ENCODE measurements around the gene POTEM. TPM values are rescaled to one million over a fixed set of nuclear protein-coding genes. Genes with fewer than 3 reads are reported as not detected.
A peak's percentile ranks its signal among the peaks of the same experiment; 100 is the strongest.
"Not testable (repeated sequence)": the region's sequence is repeated elsewhere in the genome, so short reads cannot be mapped to it uniquely, and the experiment has no call there.

Gene POTEM
- not detected for total RNA-seq

GRCh38 chr14:18967134-18967533, at the start of gene POTEM:
Gene POTEM (plus strand): TSS chr14:18967434. CDS start chr14:18967486, 52 bp downstream.
- H3K27ac ChIP-seq (replicated peaks in 1 of 4); H3K27me3 ChIP-seq; H3K9me3 ChIP-seq; H3K4me1 ChIP-seq; DNase-seq (ENCODE audit: extremely low spot score); H3K36me3 ChIP-seq; H3K4me3 ChIP-seq; intact Hi-C loops (cut with DNase I): not testable (repeated sequence)
- WGBS, result no CpG with 5 or more reads among the region's 13 CpGs

- intact Hi-C loops (cut with DNase I); H3K27me3 ChIP-seq; H3K36me3 ChIP-seq; H3K4me1 ChIP-seq; H3K4me3 ChIP-seq; H3K9me3 ChIP-seq; H3K27ac ChIP-seq (replicated peaks in 1 of 4): not testable (repeated sequence)
- DNase-seq (ENCODE audit: extremely low spot score), result peak; percentile 86
- no CpG with 5 or more reads among the region's 8 CpGs for WGBS
These were observed 48.9 kb upstream of the POTEM start for GRCh38 chr14:18918345-18918744.

DNA sequence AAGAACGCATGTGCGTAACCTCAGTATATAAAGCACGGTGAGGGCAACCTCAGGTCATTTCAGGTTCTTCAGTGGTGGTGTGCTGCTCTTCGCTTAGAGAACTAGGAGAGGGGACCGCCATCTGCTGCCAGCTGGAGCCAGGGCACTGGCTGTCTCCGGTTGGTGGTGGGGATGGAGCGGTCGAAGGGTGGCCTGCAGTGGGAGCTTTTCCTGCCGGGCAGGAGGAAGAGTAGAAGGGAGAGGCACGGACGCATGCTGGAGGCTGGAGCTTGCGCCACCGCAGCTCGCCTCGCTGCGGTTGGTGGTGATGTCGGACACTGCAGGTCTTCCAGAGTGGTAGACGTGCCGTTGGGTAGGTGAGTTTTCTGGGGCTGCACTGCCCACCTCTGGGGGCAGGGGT, 47.2 kb upstream of the POTEM start:
- H3K36me3 ChIP-seq; H3K27me3 ChIP-seq; H3K4me1 ChIP-seq; intact Hi-C loops (cut with DNase I); H3K4me3 ChIP-seq; H3K9me3 ChIP-seq; DNase-seq (ENCODE audit: extremely low spot score); H3K27ac ChIP-seq (replicated peaks in 1 of 4): not testable (repeated sequence)
- WGBS, result no CpG with 5 or more reads among the region's 19 CpGs

DNA sequence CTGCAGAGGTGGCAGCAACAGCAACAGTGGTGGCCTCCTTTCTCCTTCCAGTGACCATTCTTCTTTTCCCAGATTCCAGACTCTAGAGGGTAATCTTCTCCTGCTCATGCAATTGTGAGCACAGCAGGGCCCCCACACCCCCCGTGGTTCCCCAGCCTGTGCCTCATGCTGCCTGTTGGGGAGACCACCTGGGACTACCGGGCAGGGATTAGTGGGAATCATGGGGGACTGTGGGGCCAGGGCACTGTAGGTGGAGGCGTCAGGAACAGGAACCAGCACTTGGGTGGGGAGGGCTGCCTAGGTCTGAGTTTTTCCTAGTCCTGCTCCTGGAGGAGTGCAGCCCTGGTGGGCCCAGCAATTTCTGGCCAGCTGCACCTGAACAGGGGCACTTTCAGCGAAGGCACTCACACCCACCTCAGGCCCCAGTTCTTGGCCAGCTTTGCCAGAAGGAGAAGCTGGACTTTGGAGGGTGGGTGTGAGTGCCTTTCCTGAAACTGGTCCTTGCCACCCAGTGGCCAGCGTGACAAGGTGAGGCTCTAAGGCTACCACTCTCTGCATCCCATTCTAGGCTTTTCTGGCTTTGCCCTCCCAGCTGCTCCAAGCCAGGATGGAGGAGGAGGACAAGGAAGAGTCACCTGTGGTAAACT, 46.1 kb upstream of the POTEM start:
- intact Hi-C loops (cut with DNase I); DNase-seq (ENCODE audit: extremely low spot score); H3K27ac ChIP-seq (replicated peaks in 1 of 4); H3K27me3 ChIP-seq; H3K36me3 ChIP-seq; H3K4me1 ChIP-seq; H3K4me3 ChIP-seq; H3K9me3 ChIP-seq: not testable (repeated sequence)
- WGBS, result 83% methylated on average over 2 of the region's 5 CpGs

DNA sequence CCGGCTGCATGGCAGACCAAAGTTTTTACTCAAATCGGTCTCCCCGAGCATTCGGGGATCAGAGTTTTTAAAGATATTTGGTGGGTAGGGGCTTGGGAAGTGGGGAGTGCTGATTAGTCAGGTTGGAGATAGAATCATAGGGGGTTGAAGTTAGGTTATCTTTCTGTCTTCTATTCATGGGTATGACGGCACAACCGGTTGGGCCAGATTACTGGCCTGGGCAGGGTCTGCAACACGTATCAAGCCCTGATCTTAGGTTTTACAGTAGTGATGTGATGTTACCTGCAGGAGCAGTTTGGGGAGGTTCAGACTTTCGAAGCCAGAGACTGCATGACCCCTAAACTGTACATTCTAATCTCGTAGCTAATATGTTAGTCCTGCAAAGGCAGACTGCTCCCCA, 30.4 kb upstream of the POTEM start:
- intact Hi-C loops (cut with DNase I); H3K4me1 ChIP-seq; H3K4me3 ChIP-seq; H3K36me3 ChIP-seq; H3K27ac ChIP-seq (replicated peaks in 1 of 4); H3K9me3 ChIP-seq; DNase-seq (ENCODE audit: extremely low spot score); H3K27me3 ChIP-seq: not testable (repeated sequence)
- no CpG with 5 or more reads among the region's 9 CpGs for WGBS

DNA sequence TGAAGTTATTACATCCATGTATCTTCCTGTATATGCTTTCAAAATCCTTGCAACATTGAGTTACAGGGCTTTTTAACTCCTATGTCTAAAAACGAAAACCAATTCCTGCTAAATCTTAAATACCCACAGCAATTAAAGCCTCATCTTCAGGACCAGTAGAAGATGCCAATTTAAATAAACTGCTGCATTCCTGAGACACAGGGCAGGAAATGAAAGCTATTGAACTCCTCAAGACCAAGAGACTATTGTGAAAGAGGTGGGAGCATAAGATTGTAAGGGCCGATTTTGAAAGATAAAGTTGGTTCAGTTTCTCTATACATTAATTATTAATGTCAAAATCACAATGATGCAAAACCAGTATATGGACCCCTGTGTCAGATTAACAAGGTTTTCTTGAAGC, 28.5 kb upstream of the POTEM start:
- H3K27me3 ChIP-seq; intact Hi-C loops (cut with DNase I); H3K4me3 ChIP-seq; H3K4me1 ChIP-seq; H3K36me3 ChIP-seq; H3K9me3 ChIP-seq; DNase-seq (ENCODE audit: extremely low spot score); H3K27ac ChIP-seq (replicated peaks in 1 of 4): not testable (repeated sequence)
- no CpG with 5 or more reads among the region's 2 CpGs for WGBS

GRCh38 chr14:18949939-18950338, 17.3 kb upstream of the POTEM start:
- H3K9me3 ChIP-seq; H3K27me3 ChIP-seq; intact Hi-C loops (cut with DNase I); H3K36me3 ChIP-seq; H3K4me3 ChIP-seq; H3K4me1 ChIP-seq; H3K27ac ChIP-seq (replicated peaks in 1 of 4): not testable (repeated sequence)
- WGBS, result 70% methylated on average over 2 of the region's 6 CpGs
- peak; percentile 74 for DNase-seq (ENCODE audit: extremely low spot score)

- H3K4me1 ChIP-seq; H3K27me3 ChIP-seq; H3K27ac ChIP-seq (replicated peaks in 1 of 4); H3K36me3 ChIP-seq; H3K9me3 ChIP-seq; H3K4me3 ChIP-seq; intact Hi-C loops (cut with DNase I): not testable (repeated sequence)
- 81% methylated on average over 9 of the region's 9 CpGs for WGBS
- DNase-seq (ENCODE audit: extremely low spot score), result peak; percentile 92
These were observed 14.1 kb upstream of the POTEM start for GRCh38 chr14:18953085-18953484.

DNA sequence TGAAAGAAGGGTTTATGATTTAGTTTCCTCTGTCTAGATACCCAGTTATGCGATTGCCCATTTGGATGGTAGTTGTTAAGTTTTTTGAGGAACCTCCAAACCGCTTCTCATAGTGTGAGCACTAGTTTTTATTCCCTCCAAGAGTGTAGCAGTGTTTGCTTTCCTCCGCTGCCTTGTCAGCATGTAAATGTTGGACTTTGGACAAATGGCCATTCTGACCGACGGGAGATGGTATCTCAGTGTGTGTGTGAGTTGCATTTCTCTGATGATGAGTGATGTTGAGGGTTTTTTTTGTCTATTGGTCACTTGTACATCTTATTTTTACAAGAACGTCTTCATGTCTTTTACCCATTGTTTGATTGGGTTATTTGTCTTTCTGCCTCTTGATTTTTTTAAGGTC, 11.4 kb upstream of the POTEM start:
- H3K4me1 ChIP-seq; H3K4me3 ChIP-seq; H3K36me3 ChIP-seq; H3K9me3 ChIP-seq; H3K27me3 ChIP-seq; H3K27ac ChIP-seq (replicated peaks in 1 of 4); intact Hi-C loops (cut with DNase I); DNase-seq (ENCODE audit: extremely low spot score): not testable (repeated sequence)
- WGBS, result 64% methylated on average over 4 of the region's 6 CpGs

DNA sequence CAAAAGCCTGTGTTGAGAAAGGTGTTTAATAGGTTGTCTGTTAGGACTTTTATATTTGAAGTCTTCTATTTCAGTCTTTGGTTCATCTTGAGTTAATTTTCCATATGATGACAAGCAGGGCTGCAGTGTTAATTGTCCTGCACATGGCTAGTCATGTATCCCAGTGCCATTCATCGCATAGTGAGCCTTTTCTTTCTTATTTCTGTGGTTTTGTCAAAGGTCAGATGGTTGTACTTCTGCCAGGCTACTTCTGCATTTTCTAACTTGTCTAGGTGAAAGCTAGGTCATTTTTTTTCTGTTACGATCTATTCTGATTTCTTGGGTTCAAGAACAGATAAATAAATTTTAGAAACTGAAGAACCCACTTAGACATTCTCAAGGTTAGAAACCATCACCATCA, 5.7 kb upstream of the POTEM start:
- H3K27me3 ChIP-seq; H3K36me3 ChIP-seq; DNase-seq (ENCODE audit: extremely low spot score); H3K27ac ChIP-seq (replicated peaks in 1 of 4); H3K9me3 ChIP-seq; intact Hi-C loops (cut with DNase I); H3K4me3 ChIP-seq; H3K4me1 ChIP-seq: not testable (repeated sequence)
- 73% methylated on average over 1 of the region's 2 CpGs for WGBS

DNA sequence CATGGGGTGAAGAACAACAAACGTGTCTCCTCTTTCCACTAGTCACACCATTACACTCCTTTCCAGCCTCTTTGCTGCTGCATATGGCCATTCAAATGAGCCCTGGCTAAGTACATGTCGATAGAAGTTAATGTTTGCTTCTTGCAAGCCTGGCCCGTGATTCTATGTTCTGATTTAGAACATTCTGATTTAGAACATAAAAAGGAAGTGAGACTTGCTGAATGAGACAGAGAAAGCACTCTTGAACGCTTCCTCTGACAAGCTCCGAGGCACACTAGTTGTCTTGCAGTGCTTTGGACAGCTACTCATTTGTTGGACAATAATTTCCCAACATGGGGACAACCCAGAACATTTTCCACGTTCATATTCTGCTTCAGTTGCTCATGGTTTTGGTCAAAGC, 5.1 kb upstream of the POTEM start:
- H3K36me3 ChIP-seq; DNase-seq (ENCODE audit: extremely low spot score); H3K4me3 ChIP-seq; H3K4me1 ChIP-seq; H3K27ac ChIP-seq (replicated peaks in 1 of 4); H3K9me3 ChIP-seq; H3K27me3 ChIP-seq; intact Hi-C loops (cut with DNase I): not testable (repeated sequence)
- WGBS, result no CpG with 5 or more reads among the region's 6 CpGs

DNA sequence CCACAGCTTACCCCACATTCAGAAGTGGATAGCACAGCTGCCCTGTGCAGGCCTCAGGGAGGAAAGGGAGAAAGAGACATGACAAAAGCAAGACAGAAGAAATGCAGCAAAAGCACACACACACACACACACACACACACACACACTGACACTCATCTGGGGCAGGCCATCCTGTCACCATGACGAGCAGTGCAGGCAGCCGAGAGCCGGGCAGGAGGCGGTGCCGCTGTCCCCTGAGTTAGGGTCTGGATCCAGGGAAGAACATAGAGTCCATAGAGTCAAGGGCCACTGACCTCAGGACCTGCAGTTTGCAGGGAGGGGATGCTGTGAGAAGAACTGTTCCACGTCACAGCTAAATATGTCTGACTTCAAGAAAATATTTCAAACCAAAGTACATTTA, 4.0 kb upstream of the POTEM start:
- H3K27ac ChIP-seq (replicated peaks in 1 of 4); H3K4me3 ChIP-seq; H3K36me3 ChIP-seq; H3K4me1 ChIP-seq; H3K27me3 ChIP-seq; intact Hi-C loops (cut with DNase I); H3K9me3 ChIP-seq: not testable (repeated sequence)
- 82% methylated on average over 1 of the region's 6 CpGs for WGBS
- peak; percentile 64 for DNase-seq (ENCODE audit: extremely low spot score)

GRCh38 chr14:18964878-18965277, 2.4 kb upstream of the POTEM start:
- H3K27ac ChIP-seq (replicated peaks in 1 of 4); H3K27me3 ChIP-seq; H3K4me1 ChIP-seq; H3K36me3 ChIP-seq; H3K9me3 ChIP-seq; DNase-seq (ENCODE audit: extremely low spot score); H3K4me3 ChIP-seq; intact Hi-C loops (cut with DNase I): not testable (repeated sequence)
- no CpG with 5 or more reads among the region's 5 CpGs for WGBS

DNA sequence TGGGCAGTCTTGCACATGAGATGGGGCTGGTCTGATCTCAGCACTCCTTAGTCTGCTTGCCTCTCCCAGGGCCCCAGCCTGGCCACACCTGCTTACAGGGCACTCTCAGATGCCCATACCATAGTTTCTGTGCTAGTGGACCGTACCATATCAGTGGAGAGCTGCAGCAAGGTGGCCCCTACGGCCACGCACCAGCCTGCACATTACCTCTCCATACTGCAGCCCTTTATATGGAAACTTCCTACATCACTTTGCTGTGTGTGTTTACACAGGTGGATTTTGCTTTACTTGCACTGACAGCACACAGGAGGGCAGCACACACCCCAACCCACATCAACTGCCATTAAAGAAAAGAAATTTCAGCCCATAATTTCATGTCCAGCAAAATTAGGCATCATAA, 35.3 kb downstream of the POTEM start:
- H3K36me3 ChIP-seq; DNase-seq (ENCODE audit: extremely low spot score); intact Hi-C loops (cut with DNase I); H3K4me1 ChIP-seq; H3K27me3 ChIP-seq; H3K4me3 ChIP-seq; H3K27ac ChIP-seq (replicated peaks in 1 of 4); H3K9me3 ChIP-seq: not testable (repeated sequence)
- WGBS, result 68% methylated on average over 3 of the region's 3 CpGs

All from esophagus muscularis mucosa (tissue), 4 donors.